Inferior parietal cortex (tissue), 1 donor: Measurements from ENCODE around the gene VASP.

Experiments
- DNase-seq: peaks from one replicate; pipeline ENCODE4 v3.0.0-alpha.2; 2016; ENCODE audit errors: extremely low spot score

The VASP gene

GRCh38 chr19:45554481-45554880 lies 47.2 kb downstream of the VASP start:
- DNase-seq: no peak

GRCh38 chr19:45556835-45557234 lies 49.6 kb downstream of the VASP start:
- no peak for DNase-seq

DNA sequence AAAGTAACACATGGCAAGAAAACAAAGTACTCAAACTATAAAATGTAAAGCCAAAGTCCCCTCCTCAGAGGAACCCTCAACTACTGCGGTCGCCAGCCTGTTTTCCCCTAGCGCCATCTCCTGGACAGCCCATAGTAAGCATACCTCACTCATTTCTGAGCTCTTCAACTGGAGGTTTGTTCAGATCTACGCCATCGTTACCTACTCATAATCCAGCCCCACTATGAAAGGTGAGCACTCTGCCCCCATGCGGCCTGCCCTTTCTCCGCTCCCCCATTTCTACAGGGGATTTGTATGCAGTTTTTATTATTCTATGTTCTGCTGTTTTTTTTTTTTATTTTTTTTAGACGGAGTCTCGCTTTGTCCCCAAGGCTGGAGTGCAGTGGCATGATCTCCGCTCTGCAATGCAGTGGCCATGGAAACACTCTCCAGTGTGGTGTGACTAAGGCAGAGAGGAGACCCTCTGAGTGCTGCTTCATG lies 51.2 kb downstream of the VASP start:
- peak; percentile 63 for DNase-seq

GRCh38 chr19:45560038-45560437 lies 52.8 kb downstream of the VASP start:
- DNase-seq: no peak

- no peak for DNase-seq
Measured at GRCh38 chr19:45560686-45561085, 53.4 kb downstream of the VASP start.

DNA sequence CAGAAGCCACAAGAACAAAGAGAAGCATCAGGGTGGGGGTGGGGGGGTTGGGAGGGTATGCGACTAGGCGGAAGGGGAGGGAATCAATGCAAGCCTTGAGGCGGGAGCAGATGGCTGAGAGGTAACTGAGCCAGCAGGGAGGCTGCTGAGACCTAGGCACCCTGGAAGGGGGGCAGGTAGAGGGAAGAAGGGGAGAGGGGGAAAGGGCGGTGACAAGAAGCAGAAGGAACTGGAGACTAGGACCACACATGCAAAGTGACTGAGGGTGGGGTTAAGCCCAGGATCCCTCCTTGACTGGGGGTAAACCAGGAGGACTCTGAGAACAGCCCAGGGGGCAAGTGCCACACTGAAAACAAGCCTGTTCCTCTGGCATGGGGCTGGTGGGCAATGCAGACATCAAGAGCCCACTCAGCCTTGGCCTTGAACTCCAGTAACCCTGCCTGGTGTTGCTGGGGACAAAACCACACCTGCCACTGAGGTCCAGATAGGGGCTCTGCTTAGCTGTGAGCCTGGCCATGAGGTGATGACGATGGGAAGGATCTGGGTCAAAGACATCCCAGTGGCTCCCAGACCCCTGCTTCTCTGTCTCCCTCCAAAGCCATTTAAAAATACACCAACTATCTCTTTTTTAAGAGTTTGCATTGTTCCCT lies 57.0 kb downstream of the VASP start:
- DNase-seq: no peak

DNA sequence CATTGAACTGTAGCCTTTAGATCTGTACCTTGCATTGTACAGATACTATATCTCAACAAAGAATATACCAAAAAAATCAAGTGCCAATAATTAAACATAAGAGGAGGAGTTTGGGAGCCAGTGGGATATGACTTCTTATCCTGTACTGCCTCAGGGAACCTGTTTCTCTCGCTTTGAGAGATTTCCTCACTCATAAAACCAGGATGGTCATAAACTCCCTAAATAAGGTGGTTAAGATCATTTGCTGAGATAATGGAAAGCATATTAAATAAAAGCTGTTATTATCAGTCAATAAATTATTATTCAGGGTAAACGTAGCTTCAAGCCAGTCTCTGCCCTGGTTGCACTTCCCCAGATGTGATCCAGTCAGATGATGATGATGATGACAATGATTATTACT lies 60.3 kb downstream of the VASP start:
- DNase-seq: no peak

DNA sequence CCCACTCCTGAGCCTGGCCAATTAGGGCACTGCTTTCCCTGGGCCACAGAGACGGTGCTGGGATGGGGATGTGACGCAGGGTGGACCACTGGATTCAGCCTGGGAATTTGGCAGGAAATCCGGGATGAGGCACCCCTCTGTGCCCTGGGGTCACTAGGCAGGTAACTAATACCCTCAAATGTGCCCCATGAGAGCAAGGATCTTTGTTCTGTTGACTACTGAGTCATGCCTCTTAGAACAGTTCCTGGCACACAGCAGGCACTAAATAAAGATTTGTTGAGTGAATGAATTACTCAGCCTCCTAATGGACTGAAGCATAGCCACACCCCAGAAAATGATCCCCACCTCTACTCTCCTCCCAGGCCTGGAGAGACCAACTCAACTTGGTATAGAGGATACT lies 61.5 kb downstream of the VASP start:
- DNase-seq: no peak

- DNase-seq: no peak
Measured at GRCh38 chr19:45569619-45570421, 62.5 kb downstream of the VASP start.

DNA sequence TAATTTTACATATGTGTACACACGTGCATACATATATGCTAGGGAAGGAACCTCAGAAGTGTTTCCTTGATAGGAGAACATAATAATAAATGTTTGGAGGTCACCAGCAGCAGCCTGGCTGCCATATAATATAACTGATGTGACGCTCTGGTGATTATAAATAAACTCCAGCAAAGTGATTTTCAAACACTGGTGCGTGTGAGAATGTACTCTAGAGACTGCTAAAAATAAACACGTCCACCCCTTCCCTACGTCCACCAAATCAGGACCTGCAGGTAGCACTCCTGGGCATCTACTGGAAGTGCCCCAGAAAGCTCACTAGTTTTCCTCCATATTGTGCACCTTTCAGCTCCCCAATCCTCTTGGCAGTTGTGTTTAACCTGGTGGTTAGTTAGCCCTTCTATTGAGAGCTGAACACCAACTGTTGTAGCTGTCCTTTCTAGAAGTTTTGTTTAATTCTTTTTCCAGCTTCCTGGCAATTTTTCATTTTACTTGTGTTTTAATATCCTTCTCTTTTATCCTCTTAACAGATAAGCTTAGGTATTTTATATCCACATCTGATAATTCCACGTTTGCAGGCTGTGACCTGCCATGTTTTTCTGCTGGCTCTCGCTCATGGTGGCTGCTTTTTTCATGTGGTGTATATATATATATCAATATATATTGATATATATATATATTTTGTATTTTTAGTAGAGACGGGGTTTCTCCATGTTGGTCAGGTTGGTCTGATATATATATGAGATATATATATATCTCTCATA lies 64.4 kb downstream of the VASP start:
- DNase-seq: no peak

GRCh38 chr19:45574526-45574925 lies 67.2 kb downstream of the VASP start:
- no peak for DNase-seq

- no peak for DNase-seq
Measured at GRCh38 chr19:45575216-45575615, 67.9 kb downstream of the VASP start.
